Adrenal gland (tissue), 12 donors: ENCODE measurements around the gene GTF2A1L. TPM values are rescaled to one million over a fixed set of nuclear protein-coding genes. Genes with fewer than 3 reads are reported as not detected.

Source experiments
- DNase-seq, 7 donors: peaks; one replicate each; pipeline ENCODE4 v3.0.0-alpha.2; 2019 to 2020
- H3K27ac ChIP-seq, 5 donors: fragments of 200-600 bp; sonication (generic) in 4 of 5; 1 replicate in 3 of 5; 2 replicates in 2 of 5; pipeline versions ENCODE4 v1.5.1 to v1.8.0; 2016 to 2020; ENCODE audit warnings: mild to moderate bottlenecking in 1 of 5
- H3K27me3 ChIP-seq: fragments of 200-600 bp; 2 replicates; pipeline ENCODE4 v1.8.0; 2021
- H3K36me3 ChIP-seq, 2 donors: fragments of 200-600 bp; replicated peaks in 1 of 2; 1 replicate in 1 of 2; 2 replicates in 1 of 2; pipeline versions ENCODE4 v1.5.1 to v1.8.0; 2018 to 2022
- H3K4me1 ChIP-seq, 2 donors: fragments of 200-600 bp; replicated peaks in 1 of 2; 1 replicate in 1 of 2; 2 replicates in 1 of 2; pipeline versions ENCODE4 v1.5.1 to v1.8.0; 2018 to 2021
- H3K4me3 ChIP-seq, 4 donors: fragments of 200-600 bp; sonication (generic) in 3 of 4; one replicate each; pipeline ENCODE4 v1.5.1; 2016 to 2018
- H3K9me3 ChIP-seq, 3 donors: fragments of 200-600 bp; sonication (generic) in 1 of 3; replicated peaks in 1 of 3; 1 replicate in 2 of 3; 2 replicates in 1 of 3; pipeline versions ENCODE4 v1.5.1 to v1.8.0; 2016 to 2021
- CTCF ChIP-seq, 6 experiments: fragments of 450-650 bp in 4 of 6; fragments of 200-600 bp in 2 of 6; sonication (generic) in 1 of 6; IDR thresholded peaks; 1 replicate in 5 of 6; 2 replicates in 1 of 6; pipeline versions ENCODE4 v1.5.1 to v1.8.0; 2016 to 2021; ENCODE audit warnings: antibody characterized with exemption in 6 of 6, mild to moderate bottlenecking in 2 of 6, moderate library complexity in 1 of 6
- POLR2A ChIP-seq, 2 donors: fragments of 450-650 bp; IDR thresholded peaks; one replicate each; pipeline ENCODE4 v1.6.1; 2017; ENCODE audit warnings: antibody characterized with exemption in 2 of 2, mild to moderate bottlenecking in 2 of 2, moderate library complexity in 1 of 2
- WGBS, 4 donors: extraction: QIAGEN DNeasy Blood & Tissue Kit in 2 of 4; methylation state at CpG; one replicate each; pipeline versions ENCODE4 v1.1.5 to v1.1.7; 2013 to 2017; 5-methylcytosine and 5-hydroxymethylcytosine counted together
- intact Hi-C, 2 donors: fragments of 100-400 bp; cut with DNase I; formaldehyde crosslinking; loops; one replicate each; pipeline versions ENCODE4 v1.14.1 to v1.15.0; 2022 to 2023
- polyA plus RNA-seq, 3 donors: library from polyadenylated mRNA; stranded (reverse); fragments of 200-250 nt in 2 of 3; fragments of 350-450 nt in 1 of 3; fragmentation: Illumina TruSeq in 1 of 3; extraction: RNeasy Lipid Tissue Mini Kit (QIAGEN cat#74804) in 1 of 3; gene quantifications; one replicate each; pipeline ENCODE4 v1.2.3, GENCODE V29; 2013 to 2014
- total RNA-seq, 9 donors: library from RNA; depleted of rRNA in 4 of 9; stranded (reverse); fragments of >200 nt in 4 of 9; fragments of 120-200 nt in 1 of 9; fragmentation: NEBNext Ultra II Directional in 1 of 9; extraction: Animal tissue kit (Norgen Biotek cat#: 25700) in 1 of 9; gene quantifications; one replicate each; pipeline versions ENCODE4 v1.1.0 to v1.2.4, GENCODE V29; 2013 to 2023
- donor health status: healthy with polysubstance abuse.
- donor health status: Bipolar disorder and iron deficiency.
- donor health status: DM: yes; HTN: yes; CAD: no.
- donor health status: DM: no; HTN: no; CAD: no.
- donor health status: DM: no; HTN: no; CAD: no.
- donor health status: DM: yes; HTN: yes; CAD: no.

GTF2A1L gene
- total and polyA plus RNA-seq, 12 donors = 0.11 to 3.3 (median 0.84) TPM; not detected in 6

GRCh38 chr2:48724278-48724677 is 106.6 kb downstream of the GTF2A1L start:
- Histone ChIP-seq H3K27ac (no peak overlapping the region), H3K27me3 (no peaks in the 10 kb centered on the region), H3K4me1 (no peaks in the 10 kb centered on the region), H3K4me3 (no peak overlapping the region), H3K9me3 (no peaks in the 10 kb centered on the region), H3K36me3 (no peaks in the 10 kb centered on the region)
- TF ChIP-seq POLR2A (IDR thresholded peaks at IDR 0.05) = no peak
- no peak for TF ChIP-seq CTCF (IDR thresholded peaks at IDR 0.05)
- 72 to 92% (median 78%) methylated on average over 2 of the region's 2 CpGs for WGBS, 4 donors
- intact Hi-C loops = no loop called here
- DNase-seq = no peak

- TF ChIP-seq CTCF (IDR thresholded peaks at IDR 0.05) = no peak
- intact Hi-C loops = no loop called here
- no peaks in the 10 kb centered on the region for H3K9me3 ChIP-seq
- H3K27me3 ChIP-seq = no peaks in the 10 kb centered on the region
- H3K4me1 ChIP-seq = no peaks in the 10 kb centered on the region
- no peak overlapping the region for H3K27ac ChIP-seq
- DNase-seq = no peak
- no peaks in the 10 kb centered on the region for H3K36me3 ChIP-seq
- WGBS, 4 donors = 66 to 75% (median 67%) methylated on average over 7 of the region's 7 CpGs
- H3K4me3 ChIP-seq = no peak overlapping the region
Observed at GRCh38 chr2:48725696-48726494, 108.2 kb downstream of the GTF2A1L start.

DNA sequence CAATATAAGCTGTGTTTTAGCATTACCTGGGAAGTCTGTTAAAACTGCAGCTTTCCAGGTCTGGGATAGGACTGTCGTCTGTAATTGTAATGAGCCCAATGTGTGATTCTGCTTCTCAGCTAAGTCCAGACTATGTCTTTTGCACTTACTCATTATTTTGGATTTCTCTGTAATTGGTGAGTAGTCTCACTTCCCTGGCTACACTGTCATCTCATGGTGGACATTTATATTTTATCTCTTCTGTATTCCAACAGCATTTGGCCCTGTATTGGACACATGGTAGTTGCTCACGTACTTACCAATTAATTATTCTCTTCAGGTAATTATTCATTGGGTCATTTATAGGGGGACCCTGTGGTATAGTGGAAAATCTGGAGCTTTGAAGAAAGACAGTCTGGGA is 109.9 kb downstream of the GTF2A1L start:
- no peak overlapping the region for H3K27ac ChIP-seq
- TF ChIP-seq CTCF (IDR thresholded peaks at IDR 0.05) = peak in 2 of 6 experiments; percentile 14 to 32
- TF ChIP-seq POLR2A (IDR thresholded peaks at IDR 0.05) = no peak
- intact Hi-C loops = no loop called here
- 60 to 83% (median 77%) methylated on average over 2 of the region's 2 CpGs for WGBS, 4 donors
- no peak overlapping the region for H3K4me3 ChIP-seq
- H3K9me3 ChIP-seq = no peaks in the 10 kb centered on the region
- no peaks in the 10 kb centered on the region for H3K4me1 ChIP-seq
- DNase-seq = no peak
- H3K36me3 ChIP-seq = no peaks in the 10 kb centered on the region
- no peaks in the 10 kb centered on the region for H3K27me3 ChIP-seq

DNA sequence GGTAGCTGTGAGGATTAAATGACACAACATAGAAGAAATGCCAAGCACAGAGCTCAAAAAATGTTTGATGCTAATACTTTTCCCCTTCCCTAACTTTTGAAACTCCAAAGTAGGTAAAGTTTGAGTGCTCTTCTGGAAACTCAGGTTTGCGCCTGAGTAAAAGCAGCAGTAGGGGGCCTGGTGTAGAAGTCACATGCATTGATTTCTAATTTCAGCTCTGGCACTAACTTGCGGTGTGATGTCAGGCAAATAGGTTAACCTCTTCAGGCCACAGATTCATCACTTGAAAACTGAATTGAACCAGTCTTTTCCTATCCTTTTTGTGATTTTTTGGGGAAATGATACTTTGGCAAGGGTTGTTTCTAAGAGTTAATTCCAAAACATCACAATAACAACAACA is 110.6 kb downstream of the GTF2A1L start:
- TF ChIP-seq CTCF (IDR thresholded peaks at IDR 0.05) (no peak), POLR2A (IDR thresholded peaks at IDR 0.05) (no peak)
- Histone ChIP-seq H3K27me3 (no peaks in the 10 kb centered on the region), H3K4me1 (no peaks in the 10 kb centered on the region), H3K27ac (no peak overlapping the region), H3K4me3 (no peak overlapping the region), H3K9me3 (no peaks in the 10 kb centered on the region), H3K36me3 (no peaks in the 10 kb centered on the region)
- DNase-seq = no peak
- WGBS, 4 donors = 90 to 98% (median 95%) methylated on average over 2 of the region's 2 CpGs
- intact Hi-C loops = no loop called here
